ENCODE data around the gene SAA1. TPM values are rescaled to one million over a fixed set of nuclear protein-coding genes. Genes with fewer than 3 reads are reported as not detected.
"Not testable (repeated sequence)": the region's sequence is repeated elsewhere in the genome, so short reads cannot be mapped to it uniquely, and the experiment has no call there.

The SAA1 gene
- total and polyA plus RNA-seq, 2 donors (not counting 3 experiments of a cell fraction or from before 2014, with no cell fraction given) = not detected

DNA sequence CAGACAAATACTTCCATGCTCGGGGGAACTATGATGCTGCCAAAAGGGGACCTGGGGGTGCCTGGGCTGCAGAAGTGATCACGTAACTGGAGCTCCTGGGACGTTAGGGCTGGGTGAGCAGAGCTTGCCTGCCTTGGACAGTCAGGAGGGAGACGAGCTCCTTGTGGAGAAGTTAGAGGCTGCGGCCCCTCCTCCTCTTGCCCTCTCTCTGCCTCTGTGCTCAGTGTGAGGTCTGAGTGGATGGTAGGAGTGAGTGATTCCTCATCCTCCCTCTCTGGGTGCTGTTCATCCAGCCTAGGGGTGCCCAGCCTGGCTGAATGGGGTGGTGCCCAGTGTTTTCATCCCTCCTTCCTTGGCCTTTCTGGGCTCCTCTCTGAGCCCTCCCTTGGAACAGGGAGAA, 3.2 kb downstream of the SAA1 start:
- POLR2A ChIA-PET, FAIRE-seq, CTCF ChIA-PET: not testable (repeated sequence)

GRCh38 chr11:18270102-18270501, 4.0 kb downstream of the SAA1 start:
- Histone ChIP-seq H3K36me3 (ENCODE audit: control insufficient read depth in 2 of 2, extremely low read depth in 1 of 2, insufficient read depth in 2 of 2, low read length in 2 of 2) (no peaks in the 10 kb centered on the region), H3K9ac (replicated peaks; ENCODE audit: extremely low read depth, insufficient read depth, low read length) (no peak overlapping the region), H3K4me3 (replicated peaks in 1 of 3; ENCODE audit: insufficient read depth in 1 of 3, low read depth in 1 of 3, low read length in 3 of 3) (no peak overlapping the region), H3K9me3 (replicated peaks; ENCODE audit: control insufficient read depth, insufficient read depth, low read length) (no peaks in the 10 kb centered on the region), H3K27ac (ENCODE audit: insufficient read depth, low read depth, low read length) (no peak overlapping the region), H2AFZ (ENCODE audit: low read depth, low read length) (no peak overlapping the region), H3K27me3 (ENCODE audit: control insufficient read depth in 2 of 2, insufficient read depth in 2 of 2, low read length in 2 of 2) (no peaks in the 10 kb centered on the region), H3K79me2 (ENCODE audit: control insufficient read depth, insufficient read depth, low read length) (no peaks in the 10 kb centered on the region), H3K9me1 (replicated peaks; ENCODE audit: control insufficient read depth, extremely low read depth, insufficient read depth, low read length) (no peaks in the 10 kb centered on the region), H4K20me1 (replicated peaks; ENCODE audit: control insufficient read depth, extremely low read depth, insufficient read depth, low read length) (no peaks in the 10 kb centered on the region), H3K4me2 (ENCODE audit: insufficient read depth, low read length) (no peak overlapping the region), H3K4me1 (ENCODE audit: control insufficient read depth, extremely low read depth, insufficient read depth, low read length) (no peaks in the 10 kb centered on the region)
- FAIRE-seq (no peak), DNase-seq (ENCODE audit: low read depth, low spot score) (no peak)
- TF ChIP-seq MAX (IDR thresholded peaks at IDR 0.05; ENCODE audit: insufficient read depth, insufficient read length) (no peak), MYC (IDR thresholded peaks at IDR 0.05; ENCODE audit: low read depth, low read length) (no peak), POLR2AphosphoS5 (IDR thresholded peaks at IDR 0.05; ENCODE audit: insufficient read depth, low read depth, low read length) (no peak), EZH2 (IDR thresholded peaks at IDR 0.05; ENCODE audit: borderline replicate concordance, low read depth, low read length, severe bottlenecking) (no peak), POLR2A (IDR thresholded peaks at IDR 0.05; ENCODE audit: low read depth, low read length) (no peak), FOS (IDR thresholded peaks at IDR 0.05; ENCODE audit: borderline replicate concordance, insufficient read depth, low read length) (no peak), JUN (IDR thresholded peaks at IDR 0.05; ENCODE audit: borderline replicate concordance, insufficient read depth, insufficient read length, low read depth) (no peak), GATA2 (IDR thresholded peaks at IDR 0.05; ENCODE audit: insufficient read depth, insufficient read length, low read depth, low read length) (no peak)
- TF ChIP-seq, protein P1, sequence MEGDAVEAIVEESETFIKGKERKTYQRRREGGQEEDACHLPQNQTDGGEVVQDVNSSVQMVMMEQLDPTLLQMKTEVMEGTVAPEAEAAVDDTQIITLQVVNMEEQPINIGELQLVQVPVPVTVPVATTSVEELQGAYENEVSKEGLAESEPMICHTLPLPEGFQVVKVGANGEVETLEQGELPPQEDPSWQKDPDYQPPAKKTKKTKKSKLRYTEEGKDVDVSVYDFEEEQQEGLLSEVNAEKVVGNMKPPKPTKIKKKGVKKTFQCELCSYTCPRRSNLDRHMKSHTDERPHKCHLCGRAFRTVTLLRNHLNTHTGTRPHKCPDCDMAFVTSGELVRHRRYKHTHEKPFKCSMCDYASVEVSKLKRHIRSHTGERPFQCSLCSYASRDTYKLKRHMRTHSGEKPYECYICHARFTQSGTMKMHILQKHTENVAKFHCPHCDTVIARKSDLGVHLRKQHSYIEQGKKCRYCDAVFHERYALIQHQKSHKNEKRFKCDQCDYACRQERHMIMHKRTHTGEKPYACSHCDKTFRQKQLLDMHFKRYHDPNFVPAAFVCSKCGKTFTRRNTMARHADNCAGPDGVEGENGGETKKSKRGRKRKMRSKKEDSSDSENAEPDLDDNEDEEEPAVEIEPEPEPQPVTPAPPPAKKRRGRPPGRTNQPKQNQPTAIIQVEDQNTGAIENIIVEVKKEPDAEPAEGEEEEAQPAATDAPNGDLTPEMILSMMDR (IDR thresholded peaks at IDR 0.05; ENCODE audit: extremely low read depth in 1 of 2, insufficient read depth in 1 of 2, low read depth in 1 of 2, low read length in 2 of 2) = no peak
- intact Hi-C loops (cut with micrococcal nuclease) (no loop called here), dilution Hi-C loops (cut with MboI; ENCODE audit: extremely low pct_ligation_motif_present, low sequenced_read_pairs) (no loop called here)
- no TSS peak for BruUV-seq (replicated peaks)
- CTCF ChIA-PET = interaction anchor here (0.8 kb wide), 1 partner anchor 27 kb away, joined by 4 read pairs; no protein-coding TSS in a partner anchor
- POLR2A ChIA-PET = no interaction called here

More for the DNA sequence above, 3.2 kb downstream of the SAA1 start:
- H3K9me1 ChIP-seq (replicated peaks; ENCODE audit: control insufficient read depth, extremely low read depth, insufficient read depth, low read length); BruUV-seq (replicated peaks); H2AFZ ChIP-seq (ENCODE audit: low read depth, low read length); H3K79me2 ChIP-seq (ENCODE audit: control insufficient read depth, insufficient read depth, low read length); H3K4me3 ChIP-seq (replicated peaks in 1 of 3; ENCODE audit: insufficient read depth in 1 of 3, low read depth in 1 of 3, low read length in 3 of 3); H4K20me1 ChIP-seq (replicated peaks; ENCODE audit: control insufficient read depth, extremely low read depth, insufficient read depth, low read length); H3K27ac ChIP-seq (ENCODE audit: insufficient read depth, low read depth, low read length); H3K4me2 ChIP-seq (ENCODE audit: insufficient read depth, low read length); intact Hi-C loops (cut with micrococcal nuclease); H3K27me3 ChIP-seq (ENCODE audit: control insufficient read depth in 2 of 2, insufficient read depth in 2 of 2, low read length in 2 of 2); DNase-seq (ENCODE audit: low read depth, low spot score); dilution Hi-C loops (cut with MboI; ENCODE audit: extremely low pct_ligation_motif_present, low sequenced_read_pairs); H3K36me3 ChIP-seq (ENCODE audit: control insufficient read depth in 2 of 2, extremely low read depth in 1 of 2, insufficient read depth in 2 of 2, low read length in 2 of 2); H3K9ac ChIP-seq (replicated peaks; ENCODE audit: extremely low read depth, insufficient read depth, low read length); H3K4me1 ChIP-seq (ENCODE audit: control insufficient read depth, extremely low read depth, insufficient read depth, low read length); H3K9me3 ChIP-seq (replicated peaks; ENCODE audit: control insufficient read depth, insufficient read depth, low read length): not testable (repeated sequence)
